HL-60 (cell line): Measurements from ENCODE around the gene SORCS2.

Source experiments
- DNase-seq, 2 experiments: peaks; one replicate each; pipeline ENCODE4 v3.0.0-alpha.2; 2010 to 2020; ENCODE audit warnings: low read depth in 1 of 2, low spot score in 1 of 2
- H3K27ac ChIP-seq: fragments of 250-450 bp; sonication (Bioruptor Pico); replicated peaks from 2 replicates; pipeline ENCODE4 v1.5.1; 2020; ENCODE audit warnings: mild to moderate bottlenecking, moderate library complexity
- H3K27me3 ChIP-seq: fragments of 250-450 bp; sonication (Bioruptor Pico); 2 replicates; pipeline ENCODE4 v1.5.1; 2021; ENCODE audit warnings: mild to moderate bottlenecking, moderate library complexity; ENCODE audit not compliant: insufficient read depth, poor library complexity, severe bottlenecking
- H3K4me3 ChIP-seq: replicated peaks from 2 replicates; pipeline ENCODE4 v1.5.1; 2011; ENCODE audit warnings: mild to moderate bottlenecking, control low read depth, low read length; ENCODE audit not compliant: insufficient read depth
- GABPA ChIP-seq: IDR thresholded peaks from 2 replicates; pipeline ENCODE4 v1.6.1; 2012; ENCODE audit warnings: low read depth
- POLR2AphosphoS5 ChIP-seq: IDR thresholded peaks from 2 replicates; pipeline ENCODE4 v1.6.1; 2012; ENCODE audit warnings: low read depth
- SPI1 ChIP-seq: IDR thresholded peaks from 2 replicates; pipeline ENCODE4 v1.6.1; 2012; ENCODE audit warnings: low read depth, mild to moderate bottlenecking, borderline replicate concordance
- TF ChIP-seq, protein P1 (sequence below): IDR thresholded peaks from 2 replicates; pipeline ENCODE4 v1.6.1; 2012; ENCODE audit warnings: low read depth; ENCODE audit not compliant: insufficient replicate concordance
- TF ChIP-seq, protein P2 (sequence below): IDR thresholded peaks from one replicate; pipeline ENCODE4 v1.5.1; 2011; ENCODE audit warnings: low read length, control low read depth, inconsistent platforms; ENCODE audit not compliant: insufficient read depth

SORCS2 gene

DNA sequence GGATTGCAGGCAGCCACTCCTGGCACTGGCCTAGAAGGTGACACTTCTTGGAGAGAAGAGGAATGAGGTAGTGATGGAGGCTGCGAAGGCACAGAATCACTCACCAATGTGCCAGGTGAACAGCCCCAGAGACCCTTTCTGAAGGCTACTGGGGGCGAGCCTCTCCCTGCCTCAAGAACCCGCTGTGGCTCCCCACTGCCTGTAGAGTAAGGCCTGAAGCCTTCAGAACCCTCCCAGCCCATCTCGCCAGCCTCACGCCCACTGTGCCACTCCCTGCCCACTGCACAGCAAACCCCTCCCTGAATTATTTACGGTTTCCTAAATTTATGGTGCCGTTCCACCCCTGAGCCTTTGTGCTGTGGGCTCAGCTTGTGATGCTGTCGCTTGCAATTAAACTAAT is 24.2 kb upstream of the SORCS2 start:
- H3K27ac ChIP-seq = no peak overlapping the region
- H3K27me3 ChIP-seq = no peaks in the 10 kb centered on the region
- no peak overlapping the region for H3K4me3 ChIP-seq
- no peak for DNase-seq
- TF ChIP-seq, protein P1, sequence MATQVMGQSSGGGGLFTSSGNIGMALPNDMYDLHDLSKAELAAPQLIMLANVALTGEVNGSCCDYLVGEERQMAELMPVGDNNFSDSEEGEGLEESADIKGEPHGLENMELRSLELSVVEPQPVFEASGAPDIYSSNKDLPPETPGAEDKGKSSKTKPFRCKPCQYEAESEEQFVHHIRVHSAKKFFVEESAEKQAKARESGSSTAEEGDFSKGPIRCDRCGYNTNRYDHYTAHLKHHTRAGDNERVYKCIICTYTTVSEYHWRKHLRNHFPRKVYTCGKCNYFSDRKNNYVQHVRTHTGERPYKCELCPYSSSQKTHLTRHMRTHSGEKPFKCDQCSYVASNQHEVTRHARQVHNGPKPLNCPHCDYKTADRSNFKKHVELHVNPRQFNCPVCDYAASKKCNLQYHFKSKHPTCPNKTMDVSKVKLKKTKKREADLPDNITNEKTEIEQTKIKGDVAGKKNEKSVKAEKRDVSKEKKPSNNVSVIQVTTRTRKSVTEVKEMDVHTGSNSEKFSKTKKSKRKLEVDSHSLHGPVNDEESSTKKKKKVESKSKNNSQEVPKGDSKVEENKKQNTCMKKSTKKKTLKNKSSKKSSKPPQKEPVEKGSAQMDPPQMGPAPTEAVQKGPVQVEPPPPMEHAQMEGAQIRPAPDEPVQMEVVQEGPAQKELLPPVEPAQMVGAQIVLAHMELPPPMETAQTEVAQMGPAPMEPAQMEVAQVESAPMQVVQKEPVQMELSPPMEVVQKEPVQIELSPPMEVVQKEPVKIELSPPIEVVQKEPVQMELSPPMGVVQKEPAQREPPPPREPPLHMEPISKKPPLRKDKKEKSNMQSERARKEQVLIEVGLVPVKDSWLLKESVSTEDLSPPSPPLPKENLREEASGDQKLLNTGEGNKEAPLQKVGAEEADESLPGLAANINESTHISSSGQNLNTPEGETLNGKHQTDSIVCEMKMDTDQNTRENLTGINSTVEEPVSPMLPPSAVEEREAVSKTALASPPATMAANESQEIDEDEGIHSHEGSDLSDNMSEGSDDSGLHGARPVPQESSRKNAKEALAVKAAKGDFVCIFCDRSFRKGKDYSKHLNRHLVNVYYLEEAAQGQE = no peak
- TF ChIP-seq GABPA (no peak), POLR2AphosphoS5 (no peak), SPI1 (no peak)
- TF ChIP-seq, protein P2, sequence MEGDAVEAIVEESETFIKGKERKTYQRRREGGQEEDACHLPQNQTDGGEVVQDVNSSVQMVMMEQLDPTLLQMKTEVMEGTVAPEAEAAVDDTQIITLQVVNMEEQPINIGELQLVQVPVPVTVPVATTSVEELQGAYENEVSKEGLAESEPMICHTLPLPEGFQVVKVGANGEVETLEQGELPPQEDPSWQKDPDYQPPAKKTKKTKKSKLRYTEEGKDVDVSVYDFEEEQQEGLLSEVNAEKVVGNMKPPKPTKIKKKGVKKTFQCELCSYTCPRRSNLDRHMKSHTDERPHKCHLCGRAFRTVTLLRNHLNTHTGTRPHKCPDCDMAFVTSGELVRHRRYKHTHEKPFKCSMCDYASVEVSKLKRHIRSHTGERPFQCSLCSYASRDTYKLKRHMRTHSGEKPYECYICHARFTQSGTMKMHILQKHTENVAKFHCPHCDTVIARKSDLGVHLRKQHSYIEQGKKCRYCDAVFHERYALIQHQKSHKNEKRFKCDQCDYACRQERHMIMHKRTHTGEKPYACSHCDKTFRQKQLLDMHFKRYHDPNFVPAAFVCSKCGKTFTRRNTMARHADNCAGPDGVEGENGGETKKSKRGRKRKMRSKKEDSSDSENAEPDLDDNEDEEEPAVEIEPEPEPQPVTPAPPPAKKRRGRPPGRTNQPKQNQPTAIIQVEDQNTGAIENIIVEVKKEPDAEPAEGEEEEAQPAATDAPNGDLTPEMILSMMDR = no peak

DNA sequence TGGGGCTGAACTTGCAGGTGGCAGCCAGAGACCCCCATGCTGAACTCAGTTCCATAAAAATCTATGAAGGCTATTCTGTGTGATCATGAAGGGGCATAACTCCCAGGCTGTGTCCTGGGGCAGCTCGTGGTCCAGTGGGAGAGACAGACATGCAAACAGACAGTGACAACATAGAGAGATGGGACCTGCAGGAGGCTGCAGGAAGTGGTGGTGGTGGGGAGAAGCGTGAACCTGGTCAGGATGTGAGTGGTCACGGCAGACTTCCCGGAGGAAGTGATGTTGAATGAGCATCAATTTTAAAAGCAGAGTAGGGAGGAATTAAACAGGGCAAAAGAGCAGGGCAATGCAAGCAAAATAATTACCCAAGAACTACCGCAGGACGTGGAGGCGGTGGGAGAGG is 23.2 kb upstream of the SORCS2 start:
- H3K27ac ChIP-seq = no peak overlapping the region
- H3K27me3 ChIP-seq = no peaks in the 10 kb centered on the region
- TF ChIP-seq, protein P1 = no peak
- TF ChIP-seq, protein P2 = no peak
- TF ChIP-seq SPI1 = no peak
- H3K4me3 ChIP-seq = no peak overlapping the region
- no peak for DNase-seq

DNA sequence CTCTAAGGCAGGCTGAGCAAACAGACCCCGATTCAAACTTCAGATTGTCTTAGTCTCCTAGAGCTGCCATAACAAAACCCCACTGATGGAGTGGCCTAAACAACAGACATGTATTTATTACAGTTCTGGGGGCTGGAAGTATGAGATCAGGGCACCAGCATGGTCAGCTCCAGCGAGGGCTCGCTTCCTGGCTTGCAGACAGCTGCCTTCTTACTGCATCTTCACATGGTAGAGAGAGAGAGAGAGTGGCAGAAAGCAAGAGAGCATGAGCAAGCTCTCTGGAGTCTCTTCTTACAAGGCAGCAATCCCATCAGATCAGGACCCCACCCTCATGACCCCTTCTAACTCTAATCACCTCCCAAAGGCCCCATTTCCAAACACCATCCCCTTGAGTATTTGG is 22.3 kb upstream of the SORCS2 start:
- no peak overlapping the region for H3K4me3 ChIP-seq
- no peak overlapping the region for H3K27ac ChIP-seq
- DNase-seq = no peak

More for the DNA sequence above, 22.3 kb upstream of the SORCS2 start:
- no peaks in the 10 kb centered on the region for H3K27me3 ChIP-seq
- TF ChIP-seq, protein P1 = no peak
- TF ChIP-seq GABPA = no peak
- TF ChIP-seq, protein P2 = no peak
- no peak for TF ChIP-seq SPI1
- TF ChIP-seq POLR2AphosphoS5 = no peak
